ENCODE results near the gene CSNK2A3. TPM values are rescaled to one million over a fixed set of nuclear protein-coding genes. Genes with fewer than 3 reads are reported as not detected.

CSNK2A3 gene
- total RNA-seq, 1 experiment from 2014 or later, result 2.0 TPM

GRCh38 chr11:11351042-11351586 lies 1.9 kb downstream of the CSNK2A3 start:
- Histone ChIP-seq H4K20me1 (ENCODE audit: insufficient read depth) (no peaks in the 10 kb centered on the region), H3K9me2 (ENCODE audit: insufficient read depth) (no peaks in the 10 kb centered on the region), H3K9me3 (ENCODE audit: control insufficient read depth in 1 of 2, insufficient read depth in 1 of 2, low read depth in 1 of 2, low read length in 2 of 2) (no peaks in the 10 kb centered on the region), H3K4me2 (ENCODE audit: low read length) (no peak overlapping the region), H3K4me1 (ENCODE audit: control insufficient read depth in 1 of 2, insufficient read depth in 2 of 2, low read length in 2 of 2) (peaks cover 4 to 8% of the 10 kb centered on the region in 2 experiments; a peak in 3 of 4 replicates), H3K9ac (ENCODE audit: low read length) (no peak overlapping the region), H2AFZ (ENCODE audit: low read depth, low read length, poor library complexity, severe bottlenecking) (no peak overlapping the region), H3K27ac (ENCODE audit: low read depth, low read length) (no peak overlapping the region), H3K79me2 (ENCODE audit: insufficient read depth, low read length) (no peaks in the 10 kb centered on the region), H3K36me3 (ENCODE audit: control insufficient read depth in 1 of 2, insufficient read depth in 2 of 2, low read length in 2 of 2) (no peaks in the 10 kb centered on the region), H3K27me3 (ENCODE audit: insufficient read depth, low read length) (no peaks in the 10 kb centered on the region), H3K4me3 (replicated peaks in 1 of 2; ENCODE audit: low read depth in 1 of 2, low read length in 2 of 2) (no peak overlapping the region)
- no TSS peak for BruUV-seq (replicated peaks)
- ChIA-PET RAD21 (ENCODE audit: low non-redundant PET in 1 of 2, low total read pairs in 2 of 2, uncharacterized antibody in 2 of 2, unreplicated experiment in 2 of 2) (interaction anchor here in 1 of 2 experiments (0.6 kb wide), 1 partner anchor 20 kb away, joined by 3 read pairs; no protein-coding TSS in a partner anchor), POLR2A (no interaction called here), CTCF (no interaction called here)
- ATAC-seq (no peak), DNase-seq (ENCODE audit: low read depth, low spot score) (no peak)
- no peak for TF ChIP-seq POLR2A (IDR thresholded peaks at IDR 0.05; ENCODE audit: borderline replicate concordance, extremely low read depth, insufficient read depth, insufficient read length)
- no peak for TF ChIP-seq ELF1 (IDR thresholded peaks at IDR 0.05; ENCODE audit: borderline replicate concordance, low read depth)
- TF ChIP-seq REST (IDR thresholded peaks at IDR 0.05; ENCODE audit: low read depth), result no peak
- TF ChIP-seq SP1 (IDR thresholded peaks at IDR 0.05; ENCODE audit: low read depth), result no peak
- TF ChIP-seq YY1 (IDR thresholded peaks at IDR 0.05; ENCODE audit: extremely low read depth, insufficient replicate concordance, low read depth, low read length), result no peak
- TF ChIP-seq ZFX (IDR thresholded peaks at IDR 0.05), result no peak
- intact Hi-C loops (cut with micrococcal nuclease), result no loop called here
